GM19438 (cell line): ENCODE results near the gene NLRC5.

ENCODE experiments used
- ATAC-seq: cut with Tn5 transposase; IDR thresholded peaks from one replicate; pipeline ENCODE4 v1.9.1; 2021; ENCODE audit warnings: low read depth; ENCODE audit not compliant: unreplicated experiment

Gene NLRC5

GRCh38 chr16:57020651-57021050 lies 31.3 kb downstream of the NLRC5 start:
- no peak for ATAC-seq

DNA sequence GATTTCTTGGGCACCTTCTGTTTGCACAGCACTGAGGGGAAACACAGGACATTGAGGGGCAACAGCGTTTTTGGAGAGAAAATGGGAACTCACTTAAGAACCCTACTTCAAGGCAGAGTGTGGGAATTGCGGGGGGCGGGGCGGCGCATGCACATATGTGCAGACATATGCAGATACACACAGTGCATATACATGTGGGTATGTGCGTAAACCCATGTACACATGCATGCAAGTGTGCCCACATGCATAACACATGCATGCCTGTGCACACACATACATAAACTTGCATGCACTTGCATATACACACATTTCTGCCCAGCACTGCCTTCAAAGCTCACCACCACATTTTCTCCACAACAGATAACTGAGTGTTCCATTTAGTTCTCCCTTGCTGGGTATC lies 32.4 kb downstream of the NLRC5 start:
- no peak for ATAC-seq

GRCh38 chr16:57022445-57022844 lies 33.1 kb downstream of the NLRC5 start:
- ATAC-seq, result no peak

DNA sequence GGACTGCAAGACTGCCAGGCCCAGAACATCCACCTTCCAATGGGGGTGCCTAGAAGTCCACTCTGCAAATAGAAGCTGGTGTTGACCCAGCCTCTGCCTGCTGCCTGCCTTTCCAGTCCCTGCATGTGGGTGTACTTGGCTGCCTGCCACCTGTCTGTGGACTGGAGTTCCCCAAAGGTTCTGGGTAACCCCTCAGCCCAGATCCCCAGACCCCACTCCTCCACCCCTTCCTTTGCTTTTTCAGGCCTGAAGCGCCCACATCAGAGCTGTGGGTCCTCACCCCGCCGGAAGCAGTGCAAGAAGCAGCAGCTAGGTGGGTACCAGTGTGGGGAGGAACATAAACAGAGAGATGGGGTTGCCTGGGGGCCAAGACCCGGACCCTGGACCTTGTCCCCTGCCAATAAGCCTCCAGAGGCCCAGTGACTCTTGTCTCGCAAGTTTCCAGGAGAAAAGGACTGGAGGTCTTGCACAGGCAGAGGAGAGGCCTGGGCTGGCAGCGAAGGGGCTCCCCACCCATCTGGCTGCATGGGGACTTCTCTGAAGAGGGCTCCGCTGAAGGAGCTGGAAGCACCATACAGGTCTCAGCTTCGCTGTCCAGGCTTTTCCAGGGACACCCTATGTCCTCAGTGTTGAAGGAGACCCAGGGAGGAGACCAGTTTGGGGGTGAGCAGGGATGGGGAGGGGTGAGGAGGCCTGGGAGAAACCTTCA lies 34.3 kb downstream of the NLRC5 start:
- no peak for ATAC-seq

DNA sequence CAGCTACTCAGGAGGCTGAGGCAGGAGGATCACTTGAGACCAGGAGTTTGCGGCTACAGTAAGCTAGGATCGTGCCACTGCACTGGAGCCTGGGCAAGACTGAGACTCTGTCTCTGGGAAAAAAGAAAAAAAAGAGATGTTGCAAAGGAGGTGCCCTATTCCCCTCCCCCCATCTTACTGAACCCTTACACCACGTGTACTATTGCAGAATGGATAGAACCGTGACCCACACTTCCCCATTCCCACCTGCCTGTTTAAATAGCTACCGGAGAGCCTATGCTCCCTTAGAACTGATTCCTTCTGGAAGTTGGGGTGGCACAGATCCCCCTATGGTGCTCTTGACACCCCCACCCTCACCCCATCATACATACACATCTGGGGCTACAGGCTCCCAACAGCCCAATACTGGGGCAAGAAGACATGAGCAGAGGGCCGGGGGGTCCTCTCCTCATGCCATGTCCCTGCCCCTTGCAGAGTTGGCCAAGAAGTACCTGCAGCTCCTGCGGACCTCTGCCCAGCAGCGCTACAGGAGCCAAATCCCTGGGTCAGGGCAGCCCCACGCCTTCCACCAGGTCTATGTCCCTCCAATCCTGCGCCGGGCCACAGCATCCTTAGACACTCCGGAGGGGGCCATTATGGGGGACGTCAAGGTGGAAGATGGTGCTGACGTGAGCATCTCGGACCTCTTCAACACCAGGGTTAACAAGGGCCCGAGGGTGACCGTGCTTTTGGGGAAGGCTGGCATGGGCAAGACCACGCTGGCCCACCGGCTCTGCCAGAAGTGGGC lies 35.7 kb downstream of the NLRC5 start:
- ATAC-seq, result no peak

DNA sequence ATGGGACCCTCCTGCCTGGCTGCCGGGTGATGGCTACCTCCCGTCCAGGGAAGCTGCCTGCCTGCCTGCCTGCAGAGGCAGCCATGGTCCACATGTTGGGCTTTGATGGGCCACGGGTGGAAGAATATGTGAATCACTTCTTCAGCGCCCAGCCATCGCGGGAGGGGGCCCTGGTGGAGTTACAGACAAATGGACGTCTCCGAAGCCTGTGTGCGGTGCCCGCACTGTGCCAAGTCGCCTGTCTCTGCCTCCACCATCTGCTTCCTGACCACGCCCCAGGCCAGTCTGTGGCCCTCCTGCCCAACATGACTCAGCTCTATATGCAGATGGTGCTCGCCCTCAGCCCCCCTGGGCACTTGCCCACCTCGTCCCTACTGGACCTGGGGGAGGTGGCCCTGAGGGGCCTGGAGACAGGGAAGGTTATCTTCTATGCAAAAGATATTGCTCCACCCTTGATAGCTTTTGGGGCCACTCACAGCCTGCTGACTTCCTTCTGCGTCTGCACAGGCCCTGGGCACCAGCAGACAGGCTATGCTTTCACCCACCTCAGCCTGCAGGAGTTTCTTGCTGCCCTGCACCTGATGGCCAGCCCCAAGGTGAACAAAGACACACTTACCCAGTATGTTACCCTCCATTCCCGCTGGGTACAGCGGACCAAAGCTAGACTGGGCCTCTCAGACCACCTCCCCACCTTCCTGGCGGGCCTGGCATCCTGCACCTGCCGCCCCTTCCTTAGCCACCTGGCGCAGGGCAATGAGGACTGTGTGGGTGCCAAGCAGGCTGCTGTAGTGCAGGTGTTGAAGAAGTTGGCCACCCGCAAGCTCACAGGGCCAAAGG lies 36.8 kb downstream of the NLRC5 start:
- ATAC-seq, result no peak

GRCh38 chr16:57026778-57027062 lies 37.4 kb downstream of the NLRC5 start:
- no peak for ATAC-seq

DNA sequence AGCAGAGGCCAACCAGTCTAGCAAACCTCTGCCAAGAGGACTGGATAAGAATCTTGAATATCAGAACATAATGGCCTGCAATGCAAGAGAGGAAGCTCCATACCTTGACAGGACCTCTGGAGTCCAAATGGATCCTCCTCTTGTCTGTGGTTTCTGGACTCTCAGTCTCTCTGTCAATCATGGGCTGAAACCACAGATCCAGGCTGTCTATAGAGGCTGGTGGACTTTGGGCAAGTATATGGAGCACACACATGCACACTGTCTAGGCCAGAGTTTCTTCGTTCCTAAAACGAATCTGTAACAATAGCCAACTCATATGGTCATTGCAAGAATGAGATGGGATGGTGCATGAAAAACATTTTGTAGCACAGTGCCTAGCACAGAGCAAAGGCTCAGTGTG lies 37.7 kb downstream of the NLRC5 start:
- no peak for ATAC-seq

- ATAC-seq, result no peak
Observed at GRCh38 chr16:57028086-57028485, 38.7 kb downstream of the NLRC5 start.

DNA sequence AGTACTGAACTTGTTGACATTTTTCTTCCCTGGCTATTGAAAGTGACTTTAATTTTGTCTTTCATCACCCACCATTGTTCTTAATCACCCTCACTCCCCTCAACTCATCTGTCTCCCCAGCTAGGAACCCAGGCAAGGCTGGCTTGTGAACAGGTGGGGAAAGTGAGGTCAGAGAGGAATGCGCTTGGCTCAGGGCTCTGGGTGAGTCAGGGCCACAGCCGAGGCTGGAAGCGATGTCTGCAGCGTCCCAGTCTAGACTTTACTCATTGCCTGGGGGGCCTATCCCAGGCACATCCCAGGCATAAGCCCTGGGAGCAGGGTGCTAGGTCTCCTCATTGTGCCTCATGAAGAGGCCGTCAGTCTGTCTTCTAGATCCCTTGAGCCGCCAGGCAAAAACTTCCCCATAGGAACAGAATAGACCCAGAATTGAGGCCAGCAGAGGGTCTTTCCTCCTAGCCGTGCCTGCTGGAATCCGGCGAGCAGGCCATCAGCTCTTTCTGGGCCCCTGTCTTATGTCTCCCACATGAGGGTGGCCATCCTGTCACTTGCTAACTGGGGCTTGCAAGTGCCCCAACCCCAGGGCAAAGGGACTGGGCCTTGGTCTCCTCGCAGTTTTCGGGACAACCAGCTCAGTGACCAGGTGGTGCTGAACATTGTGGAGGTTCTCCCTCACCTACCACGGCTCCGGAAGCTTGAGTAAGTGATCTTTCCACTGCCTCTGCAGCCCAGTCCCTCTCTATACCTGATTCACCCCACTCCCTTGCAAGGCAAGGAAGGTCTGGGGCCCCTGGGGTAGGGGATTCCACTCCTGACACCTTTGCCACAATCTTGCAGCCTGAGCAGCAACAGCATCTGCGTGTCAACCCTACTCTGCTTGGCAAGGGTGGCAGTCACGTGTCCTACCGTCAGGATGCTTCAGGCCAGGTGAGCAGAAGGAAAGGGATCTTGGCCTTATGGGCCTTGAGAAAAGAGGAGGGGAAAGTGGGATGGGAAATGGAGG lies 40.1 kb downstream of the NLRC5 start:
- ATAC-seq, result no peak

- no peak for ATAC-seq
Observed at GRCh38 chr16:57030346-57030902, 41.1 kb downstream of the NLRC5 start.

GRCh38 chr16:57031156-57031555 lies 41.8 kb downstream of the NLRC5 start:
- ATAC-seq, result no peak

DNA sequence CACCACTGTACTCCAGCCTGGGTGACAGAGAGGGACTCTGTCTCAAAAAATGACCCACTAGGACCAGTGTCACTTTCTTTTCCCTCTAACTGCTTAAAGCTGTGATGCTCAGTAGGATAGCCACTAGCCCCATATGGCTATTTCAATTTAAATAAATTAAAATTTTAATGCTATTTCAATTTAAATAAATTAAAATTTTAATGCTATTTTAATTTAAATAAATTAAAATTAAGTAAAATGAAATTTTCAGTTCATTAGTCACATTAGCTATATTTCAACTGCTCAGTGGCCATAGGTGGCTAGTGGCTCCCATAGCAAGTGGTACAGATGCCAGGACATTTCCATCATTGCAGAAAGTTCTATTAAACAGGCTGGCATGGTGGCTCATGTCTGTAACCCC lies 43.0 kb downstream of the NLRC5 start:
- no peak for ATAC-seq

- no peak for ATAC-seq
Observed at GRCh38 chr16:57032931-57033330, 43.6 kb downstream of the NLRC5 start.

- no peak for ATAC-seq
Observed at GRCh38 chr16:57036315-57036714, 47.0 kb downstream of the NLRC5 start.

- ATAC-seq, result no peak
Observed at GRCh38 chr16:57036945-57037344, 47.6 kb downstream of the NLRC5 start.

- ATAC-seq, result no peak
Observed at GRCh38 chr16:57038166-57038565, 48.8 kb downstream of the NLRC5 start.

- ATAC-seq, result peak; percentile 40
Observed at GRCh38 chr16:57039148-57039812, 49.9 kb downstream of the NLRC5 start.
